ENCODE results near the gene CRAMP1. TPM values are rescaled to one million over a fixed set of nuclear protein-coding genes. Genes with fewer than 3 reads are reported as not detected.

The CRAMP1 gene
- total and polyA plus RNA-seq, 10 donors = 3.0 to 32.4 (median 17.2) TPM

GRCh38 chr16:1639860-1640259 lies 27.7 kb downstream of the CRAMP1 start:
- WGBS, 5 donors = 72 to 82% (median 80%) methylated on average over 11 of the region's 11 CpGs

GRCh38 chr16:1640261-1640941 lies 28.2 kb downstream of the CRAMP1 start:
- no peak for DNase-seq
- H3K4me3 ChIP-seq = peak overlapping the region in 2 of 8 donors; percentile 1 to 10
- intact Hi-C loops (cut with DNase I; ENCODE audit: low total_unique reads) = no loop called here
- 61 to 74% (median 65%) methylated on average over 19 to 20 of the region's 20 CpGs for WGBS, 5 donors
- H3K4me1 ChIP-seq = peaks cover 0 to 33% (median 9%) of the 10 kb centered on the region in 6 donors
- TF ChIP-seq CTCF (IDR thresholded peaks at IDR 0.05 in 8 of 11, conservative IDR thresholded peaks at IDR 0.05 in 3 of 11) = no peak
- TF ChIP-seq POLR2AphosphoS5 (IDR thresholded peaks at IDR 0.05) = peak; percentile 39 to 62 (median 55)
- no peak for TF ChIP-seq POLR2A (IDR thresholded peaks at IDR 0.05)
- H3K27ac ChIP-seq = peak overlapping the region in 5 of 8 donors; percentile 41 to 66 (median 55)
- no peaks in the 10 kb centered on the region for H3K9me3 ChIP-seq
- no peaks in the 10 kb centered on the region for H3K27me3 ChIP-seq (replicated peaks in 1 of 7)
- peaks cover 4 to 100% (median 70%) of the 10 kb centered on the region in 6 donors for H3K36me3 ChIP-seq

More at GRCh38 chr16:1639860-1640259, 27.7 kb downstream of the CRAMP1 start:
- Histone ChIP-seq H3K27ac (peak overlapping the region in 5 of 8 donors; percentile 41 to 66 (median 55)), H3K4me1 (peaks cover 0 to 32% (median 9%) of the 10 kb centered on the region in 6 donors), H3K4me3 (peak overlapping the region in 2 of 8 donors; percentile 1 to 10), H3K36me3 (peaks cover 4 to 100% (median 74%) of the 10 kb centered on the region in 6 donors), H3K27me3 (replicated peaks in 1 of 7) (no peaks in the 10 kb centered on the region), H3K9me3 (no peaks in the 10 kb centered on the region)
- TF ChIP-seq POLR2A (IDR thresholded peaks at IDR 0.05) = no peak
- peak; percentile 38 to 62 (median 53) for TF ChIP-seq POLR2AphosphoS5 (IDR thresholded peaks at IDR 0.05)
- no peak for TF ChIP-seq CTCF (IDR thresholded peaks at IDR 0.05 in 8 of 11, conservative IDR thresholded peaks at IDR 0.05 in 3 of 11)
- no peak for DNase-seq
- intact Hi-C loops (cut with DNase I; ENCODE audit: low total_unique reads) = no loop called here

GRCh38 chr16:1641261-1641660 lies 29.1 kb downstream of the CRAMP1 start:
- Histone ChIP-seq H3K9me3 (no peaks in the 10 kb centered on the region), H3K27ac (peak overlapping the region in 1 of 8 donors; percentile 55), H3K27me3 (replicated peaks in 1 of 7) (no peaks in the 10 kb centered on the region), H3K4me3 (no peak overlapping the region), H3K4me1 (peaks cover 0 to 41% (median 12%) of the 10 kb centered on the region in 6 donors), H3K36me3 (peaks cover 4 to 100% (median 65%) of the 10 kb centered on the region in 6 donors)
- TF ChIP-seq POLR2A (IDR thresholded peaks at IDR 0.05) = no peak
- no peak for TF ChIP-seq CTCF (IDR thresholded peaks at IDR 0.05 in 8 of 11, conservative IDR thresholded peaks at IDR 0.05 in 3 of 11)
- TF ChIP-seq POLR2AphosphoS5 (IDR thresholded peaks at IDR 0.05) = no peak
- no peak for DNase-seq
- intact Hi-C loops (cut with DNase I; ENCODE audit: low total_unique reads) = no loop called here
- 80 to 91% (median 85%) methylated on average over 12 of the region's 12 CpGs for WGBS, 5 donors

GRCh38 chr16:1642148-1642547 lies 30.0 kb downstream of the CRAMP1 start:
- no peaks in the 10 kb centered on the region for H3K9me3 ChIP-seq
- H3K27ac ChIP-seq = no peak overlapping the region
- no peak for TF ChIP-seq POLR2A (IDR thresholded peaks at IDR 0.05)
- no peak for TF ChIP-seq POLR2AphosphoS5 (IDR thresholded peaks at IDR 0.05)
- TF ChIP-seq CTCF (IDR thresholded peaks at IDR 0.05 in 8 of 11, conservative IDR thresholded peaks at IDR 0.05 in 3 of 11) = no peak
- DNase-seq = no peak
- no peaks in the 10 kb centered on the region for H3K27me3 ChIP-seq (replicated peaks in 1 of 7)
- intact Hi-C loops (cut with DNase I; ENCODE audit: low total_unique reads) = no loop called here
- no peak overlapping the region for H3K4me3 ChIP-seq
- peaks cover 0 to 48% (median 14%) of the 10 kb centered on the region in 6 donors for H3K4me1 ChIP-seq
- peaks cover 4 to 99% (median 68%) of the 10 kb centered on the region in 6 donors for H3K36me3 ChIP-seq
- 88 to 100% (median 94%) methylated on average over 1 to 5 of the region's 5 CpGs for WGBS, 5 donors
